Esophagus (tissue), 2 donors: Measurements from ENCODE around the gene NDUFV1. TPM values are rescaled to one million over a fixed set of nuclear protein-coding genes. Genes with fewer than 3 reads are reported as not detected.
"Not testable (repeated sequence)": the region's sequence is repeated elsewhere in the genome, so short reads cannot be mapped to it uniquely, and the experiment has no call there.

Experiments
- H3K27ac ChIP-seq, 2 donors: one replicate each; pipeline ENCODE4 v1.5.1; 2013; ENCODE audit warnings: low read depth in 2 of 2, mild to moderate bottlenecking in 2 of 2, inconsistent platforms in 1 of 2, low read length in 1 of 2, moderate library complexity in 1 of 2
- H3K27me3 ChIP-seq, 2 donors: one replicate each; pipeline ENCODE4 v1.6.1; 2013; ENCODE audit warnings: low read length in 2 of 2, control low read depth in 1 of 2, mild to moderate bottlenecking in 1 of 2; ENCODE audit not compliant: insufficient read depth in 2 of 2, control insufficient read depth in 1 of 2
- H3K36me3 ChIP-seq, 2 donors: one replicate each; pipeline ENCODE4 v1.6.1; 2013; ENCODE audit warnings: low read length in 1 of 2; ENCODE audit not compliant: control insufficient read depth in 2 of 2, insufficient read depth in 2 of 2
- H3K4me1 ChIP-seq, 2 donors: one replicate each; pipeline ENCODE4 v1.6.1; 2013; ENCODE audit warnings: low read length in 1 of 2; ENCODE audit not compliant: control insufficient read depth in 2 of 2, insufficient read depth in 2 of 2
- H3K4me3 ChIP-seq, 2 donors: one replicate each; pipeline ENCODE4 v1.5.1; 2013; ENCODE audit warnings: low read length in 2 of 2, mild to moderate bottlenecking in 2 of 2, low read depth in 1 of 2, moderate library complexity in 1 of 2
- H3K9me3 ChIP-seq, 2 donors: one replicate each; pipeline ENCODE4 v1.6.1; 2013; ENCODE audit warnings: mild to moderate bottlenecking in 2 of 2, low read depth in 1 of 2, low read length in 1 of 2, moderate library complexity in 1 of 2; ENCODE audit not compliant: control insufficient read depth in 2 of 2, insufficient read depth in 1 of 2
- WGBS, 2 donors: extraction: QIAGEN DNeasy Blood & Tissue Kit; methylation state at CpG; one replicate each; pipeline ENCODE4 v1.1.7; 2013; 5-methylcytosine and 5-hydroxymethylcytosine counted together
- polyA plus RNA-seq, 2 donors: library from polyadenylated mRNA; stranded (reverse); fragments of 200-250 nt; gene quantifications; one replicate each; pipeline ENCODE4 v1.2.3, GENCODE V29; 2013
- donor health status: healthy with polysubstance abuse.
- donor health status: Bipolar disorder and iron deficiency.

NDUFV1 gene
- polyA plus RNA-seq, 2 donors: 122 to 137 TPM

- H3K4me3 ChIP-seq, H3K27ac ChIP-seq: not testable (repeated sequence)
- WGBS, 2 donors: 71 to 78% methylated on average over 6 to 7 of the region's 7 CpGs
Observed at GRCh38 chr11:67622905-67623304, 16.2 kb downstream of the NDUFV1 start.

DNA sequence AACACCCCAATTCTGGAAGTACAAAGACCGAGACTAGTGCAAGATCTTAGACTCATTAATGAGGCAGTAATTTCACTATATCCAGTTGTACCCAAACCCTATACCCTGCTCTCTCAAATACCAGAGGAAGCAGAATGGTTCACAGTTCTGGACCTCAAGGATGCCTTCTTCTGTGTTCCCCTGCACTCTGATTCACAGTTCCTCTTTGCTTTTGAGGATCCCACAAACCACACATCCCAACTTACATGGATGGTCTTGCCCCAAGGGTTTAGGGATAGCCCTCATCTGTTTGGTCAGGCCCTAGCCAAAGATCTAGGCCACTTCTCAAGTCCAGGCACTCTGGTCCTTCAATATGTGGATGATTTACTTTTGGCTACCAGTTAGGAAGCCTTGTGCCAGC lies 17.1 kb downstream of the NDUFV1 start:
- H3K36me3 ChIP-seq, H3K4me3 ChIP-seq, H3K27me3 ChIP-seq, H3K27ac ChIP-seq, H3K9me3 ChIP-seq: not testable (repeated sequence)
- 83 to 87% methylated on average over 1 of the region's 1 CpG for WGBS, 2 donors
- peaks cover 6 to 15% of the 10 kb centered on the region in 2 donors for H3K4me1 ChIP-seq

More at GRCh38 chr11:67622905-67623304, 16.2 kb downstream of the NDUFV1 start:
- not testable (repeated sequence) for H3K27me3 ChIP-seq, H3K36me3 ChIP-seq, H3K4me1 ChIP-seq, H3K9me3 ChIP-seq

DNA sequence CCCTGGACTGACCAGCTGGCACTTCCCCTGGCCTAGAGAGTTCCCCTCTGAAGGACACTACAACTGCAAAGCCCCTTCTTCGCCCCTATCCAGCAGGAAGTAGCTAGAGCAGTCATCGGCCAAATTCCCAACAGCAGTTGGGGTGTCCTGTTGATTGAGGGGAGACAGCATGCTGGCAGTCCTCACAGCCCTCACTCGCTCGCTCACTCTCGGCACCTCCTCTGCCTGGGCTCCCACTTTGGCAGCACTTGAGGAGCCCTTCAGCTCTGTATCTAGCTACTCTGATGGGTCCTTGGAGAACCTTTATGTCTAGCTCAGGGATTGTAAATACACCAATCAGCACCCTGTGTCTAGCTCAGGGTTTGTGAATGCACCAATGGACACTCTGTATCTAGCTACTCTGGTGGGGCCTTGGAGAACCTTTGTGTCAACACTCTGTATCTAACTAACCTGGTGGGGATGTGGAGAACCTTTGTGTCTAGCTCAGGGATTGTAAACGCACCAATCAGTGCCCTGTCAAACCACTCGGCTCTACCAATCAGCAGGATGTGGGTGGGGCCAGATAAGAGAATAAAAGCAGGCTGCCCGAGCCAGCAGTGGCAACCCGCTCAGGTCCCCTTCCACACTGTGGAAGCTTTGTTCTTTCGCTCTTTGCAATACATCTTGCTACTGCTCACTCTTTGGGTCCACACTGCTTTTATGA lies 19.5 kb downstream of the NDUFV1 start:
- peaks cover 9 to 29% of the 10 kb centered on the region in 2 donors for H3K4me1 ChIP-seq
- H3K27ac ChIP-seq, H3K4me3 ChIP-seq, H3K27me3 ChIP-seq, H3K9me3 ChIP-seq, H3K36me3 ChIP-seq: not testable (repeated sequence)
- 88 to 94% methylated on average over 10 of the region's 10 CpGs for WGBS, 2 donors

GRCh38 chr11:67626970-67627369 lies 20.2 kb downstream of the NDUFV1 start:
- 94 to 96% methylated on average over 10 of the region's 10 CpGs for WGBS, 2 donors
- H3K36me3 ChIP-seq: no peaks in the 10 kb centered on the region
- peaks cover 9 to 33% of the 10 kb centered on the region in 2 donors for H3K4me1 ChIP-seq
- H3K4me3 ChIP-seq: no peak overlapping the region
- H3K27me3 ChIP-seq: no peaks in the 10 kb centered on the region
- H3K27ac ChIP-seq: no peak overlapping the region
- H3K9me3 ChIP-seq: no peaks in the 10 kb centered on the region

DNA sequence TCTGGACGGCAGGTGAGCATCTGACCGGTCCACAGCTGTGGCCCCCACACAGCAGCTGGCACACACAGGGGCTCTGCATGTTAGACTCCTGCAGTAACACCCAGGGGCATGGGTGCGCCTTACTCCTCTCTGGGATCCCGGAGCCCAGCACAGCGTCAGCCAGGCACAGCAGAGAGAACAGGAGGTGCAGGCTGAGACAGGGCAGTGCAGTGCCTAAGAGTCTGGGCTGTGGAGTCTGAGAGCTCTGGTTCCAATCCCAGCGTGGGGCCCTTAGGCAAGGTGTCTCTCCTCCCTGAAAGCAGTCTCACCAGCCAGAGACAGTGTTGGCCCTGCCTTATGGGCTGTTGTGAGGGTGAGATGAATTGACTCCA lies 20.7 kb downstream of the NDUFV1 start:
- 61 to 74% methylated on average over 6 of the region's 6 CpGs for WGBS, 2 donors
- H3K4me1 ChIP-seq: peaks cover 9 to 33% of the 10 kb centered on the region in 2 donors
- no peak overlapping the region for H3K4me3 ChIP-seq
- H3K27ac ChIP-seq: peak overlapping the region; percentile 24 to 97
- no peaks in the 10 kb centered on the region for H3K36me3 ChIP-seq
- H3K27me3 ChIP-seq: no peaks in the 10 kb centered on the region
- H3K9me3 ChIP-seq: no peaks in the 10 kb centered on the region

GRCh38 chr11:67627812-67628624 lies 21.3 kb downstream of the NDUFV1 start:
- peaks cover 9 to 33% of the 10 kb centered on the region in 2 donors for H3K4me1 ChIP-seq
- H3K9me3 ChIP-seq: no peaks in the 10 kb centered on the region
- peak overlapping the region; percentile 24 to 97 for H3K27ac ChIP-seq
- 78 to 84% methylated on average over 15 of the region's 15 CpGs for WGBS, 2 donors
- H3K4me3 ChIP-seq: no peak overlapping the region
- no peaks in the 10 kb centered on the region for H3K36me3 ChIP-seq
- no peaks in the 10 kb centered on the region for H3K27me3 ChIP-seq

- Histone ChIP-seq H3K27me3 (no peaks in the 10 kb centered on the region), H3K27ac (peak overlapping the region; percentile 97 to 98), H3K4me1 (peaks cover 9 to 33% of the 10 kb centered on the region in 2 donors), H3K36me3 (no peaks in the 10 kb centered on the region), H3K9me3 (no peaks in the 10 kb centered on the region), H3K4me3 (peak overlapping the region; percentile 67 to 75)
- WGBS, 2 donors: 28 to 29% methylated on average over 25 of the region's 25 CpGs
Observed at GRCh38 chr11:67628710-67629385, 22.1 kb downstream of the NDUFV1 start.

DNA sequence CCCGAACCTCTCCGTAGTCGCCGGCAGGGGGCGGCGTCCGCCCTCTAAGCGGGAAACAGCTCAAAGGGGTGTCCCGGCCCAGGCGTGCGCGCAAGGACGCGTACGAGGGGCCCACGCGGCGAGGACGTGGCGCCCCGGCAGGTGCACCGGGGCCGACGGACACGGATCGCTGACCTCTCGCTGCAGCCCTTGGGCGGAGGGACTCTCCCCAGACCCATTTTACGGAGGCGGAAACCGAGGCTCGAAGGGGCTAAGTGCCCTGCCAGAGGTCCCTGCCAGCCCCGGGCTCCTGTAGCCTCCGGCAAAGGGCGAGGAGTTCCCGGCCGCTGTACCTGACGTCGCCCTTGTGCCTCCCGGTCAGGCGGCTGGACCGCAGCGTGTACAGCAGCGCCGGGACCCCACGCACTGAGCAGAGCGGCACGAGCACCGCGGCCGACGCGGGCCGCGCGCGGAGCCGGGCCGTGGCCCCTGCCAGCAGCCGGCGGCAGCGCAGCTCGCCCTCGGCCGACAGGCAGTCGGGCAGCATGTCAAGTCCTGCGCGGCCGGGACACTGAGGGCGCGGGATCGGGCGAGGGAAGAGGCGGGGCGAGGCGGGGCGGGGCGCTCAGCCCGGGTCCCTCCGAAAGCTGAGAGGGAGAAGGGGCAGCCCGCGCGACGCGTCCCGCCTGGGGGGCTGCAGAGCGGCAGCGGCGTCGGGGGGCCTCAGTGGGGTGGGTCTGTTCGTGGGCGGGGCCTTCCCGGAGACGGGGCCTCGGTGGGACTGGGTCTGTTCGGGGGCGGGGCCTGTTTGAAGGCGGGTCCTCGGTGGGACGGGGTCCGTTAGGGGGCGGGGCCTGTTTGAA lies 22.9 kb downstream of the NDUFV1 start, which contains the start of gene NUDT8:
Gene NUDT8, minus strand, starts transcription at position 552 of the 842 bp plus-strand sequence. Its CDS starts 26 bp downstream, at position 526.
- Histone ChIP-seq H3K27me3 (no peaks in the 10 kb centered on the region), H3K4me3 (peak within 1 kb of the TSS; percentile 67 to 75), H3K9me3 (no peaks in the 10 kb centered on the region), H3K36me3 (no peaks in the 10 kb centered on the region), H3K4me1 (peaks cover 9 to 33% of the 10 kb centered on the region in 2 donors), H3K27ac (peak within 1 kb of the TSS; percentile 97 to 98)
- 1% methylated on average over 74 to 102 of the region's 102 CpGs for WGBS, 2 donors
